Mesendoderm (in vitro differentiated cells): Measurements from ENCODE around the gene RSPH4A.
A peak's percentile ranks its signal among the peaks of the same experiment; 100 is the strongest.
"Not testable (repeated sequence)": the region's sequence is repeated elsewhere in the genome, so short reads cannot be mapped to it uniquely, and the experiment has no call there.

ENCODE experiments used
- DNase-seq: peaks from one replicate; pipeline ENCODE4 v3.0.0; 2013
- H2AK5ac ChIP-seq: 2 replicates; pipeline ENCODE4 v1.6.1; 2013; ENCODE audit warnings: low read length, inconsistent platforms
- H2BK120ac ChIP-seq: 2 replicates; pipeline ENCODE4 v1.6.1; 2013; ENCODE audit warnings: low read depth, mild to moderate bottlenecking, low read length, moderate library complexity, mixed read lengths
- H2BK15ac ChIP-seq: replicated peaks from 2 replicates; pipeline ENCODE4 v1.6.1; 2013; ENCODE audit warnings: low read depth, mild to moderate bottlenecking, moderate library complexity
- H2BK5ac ChIP-seq: 2 replicates; pipeline ENCODE4 v1.6.1; 2013; ENCODE audit warnings: low read length, inconsistent platforms
- H3K18ac ChIP-seq: 2 replicates; pipeline ENCODE4 v1.6.1; 2013; ENCODE audit warnings: mild to moderate bottlenecking, low read length, mixed read lengths
- H3K23ac ChIP-seq: one replicate; pipeline ENCODE4 v1.6.1; 2013; ENCODE audit warnings: low read length
- H3K27ac ChIP-seq: 2 replicates; pipeline ENCODE4 v1.5.1; 2013; ENCODE audit warnings: low read depth, mild to moderate bottlenecking, inconsistent platforms, low read length, moderate library complexity
- H3K27me3 ChIP-seq: 2 replicates; pipeline ENCODE4 v1.6.1; 2013; ENCODE audit warnings: low read length, control low read depth, mild to moderate bottlenecking, inconsistent platforms; ENCODE audit not compliant: insufficient read depth, poor library complexity
- H3K36me3 ChIP-seq: 2 replicates; pipeline ENCODE4 v1.6.1; 2013; ENCODE audit warnings: low read length, inconsistent platforms; ENCODE audit not compliant: control insufficient read depth, insufficient read depth
- H3K4ac ChIP-seq: one replicate; pipeline ENCODE4 v1.6.1; 2013; ENCODE audit warnings: low read depth, mild to moderate bottlenecking, low read length, moderate library complexity
- H3K4me1 ChIP-seq: 2 replicates; pipeline ENCODE4 v1.6.1; 2013; ENCODE audit warnings: low read depth, low read length, inconsistent platforms; ENCODE audit not compliant: control insufficient read depth
- H3K4me2 ChIP-seq: 2 replicates; pipeline ENCODE4 v1.6.1; 2013; ENCODE audit warnings: low read length
- H3K4me3 ChIP-seq: 2 replicates; pipeline ENCODE4 v1.5.1; 2013; ENCODE audit warnings: mild to moderate bottlenecking, low read length
- H3K56ac ChIP-seq: one replicate; pipeline ENCODE4 v1.6.1; 2013; ENCODE audit warnings: low read length
- H3K79me1 ChIP-seq: 2 replicates; pipeline ENCODE4 v1.6.1; 2013; ENCODE audit warnings: low read length, inconsistent platforms
- H3K79me2 ChIP-seq: 2 replicates; pipeline ENCODE4 v1.6.1; 2013; ENCODE audit warnings: mild to moderate bottlenecking, low read length; ENCODE audit not compliant: control insufficient read depth, insufficient read depth
- H3K9ac ChIP-seq: 2 replicates; pipeline ENCODE4 v1.6.1; 2013; ENCODE audit warnings: low read length, inconsistent platforms
- H4K5ac ChIP-seq: one replicate; pipeline ENCODE4 v1.6.1; 2013; ENCODE audit warnings: low read length
- H4K8ac ChIP-seq: one replicate; pipeline ENCODE4 v1.6.1; 2013; ENCODE audit warnings: low read depth, mild to moderate bottlenecking, control low read depth, low read length, moderate library complexity
- WGBS: extraction: QIAGEN DNeasy Blood & Tissue Kit; methylation state at CpG from one replicate; pipeline ENCODE4 v1.1.7; 2013; ENCODE audit warnings: low lambda C conversion rate, missing lambda C conversion rate; ENCODE audit not compliant: insufficient coverage; ENCODE audit errors: extremely low coverage; 5-methylcytosine and 5-hydroxymethylcytosine counted together

RSPH4A gene

DNA sequence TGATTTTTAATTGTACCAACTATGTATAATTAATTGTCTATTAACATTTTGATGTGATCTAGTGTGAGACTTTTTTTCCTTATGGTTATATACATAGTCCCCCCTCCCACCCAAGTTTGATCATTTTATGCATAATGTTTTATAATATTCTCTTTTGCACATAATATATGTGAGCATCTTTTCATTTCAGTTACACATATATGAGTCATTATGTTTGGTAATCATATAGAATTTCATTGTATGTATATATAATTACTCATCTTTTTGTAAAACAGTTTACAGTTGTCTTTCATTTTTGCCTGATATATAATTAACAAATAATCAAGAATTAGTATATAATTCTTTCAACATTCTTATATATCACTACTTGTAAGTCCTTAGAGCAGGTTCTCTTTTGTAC, 30.0 kb upstream of the RSPH4A start:
- no peak overlapping the region for H3K4me2 ChIP-seq
- H2BK5ac ChIP-seq = no peak overlapping the region
- H3K23ac ChIP-seq = no peak overlapping the region
- no peaks in the 10 kb centered on the region for H3K4me1 ChIP-seq
- no peaks in the 10 kb centered on the region for H3K36me3 ChIP-seq
- H3K79me2 ChIP-seq = no peaks in the 10 kb centered on the region
- H4K5ac ChIP-seq = no peak overlapping the region
- H3K56ac ChIP-seq = no peak overlapping the region
- no peak for DNase-seq
- H3K4me3 ChIP-seq = no peak overlapping the region
- no peak overlapping the region for H3K4ac ChIP-seq
- H2AK5ac ChIP-seq = no peak overlapping the region
- no peak overlapping the region for H3K9ac ChIP-seq
- H3K27ac ChIP-seq = no peak overlapping the region
- H2BK15ac ChIP-seq = no peak overlapping the region
- no peaks in the 10 kb centered on the region for H3K79me1 ChIP-seq
- H2BK120ac ChIP-seq = no peak overlapping the region
- no peaks in the 10 kb centered on the region for H3K27me3 ChIP-seq
- no peak overlapping the region for H3K18ac ChIP-seq
- no peak overlapping the region for H4K8ac ChIP-seq

DNA sequence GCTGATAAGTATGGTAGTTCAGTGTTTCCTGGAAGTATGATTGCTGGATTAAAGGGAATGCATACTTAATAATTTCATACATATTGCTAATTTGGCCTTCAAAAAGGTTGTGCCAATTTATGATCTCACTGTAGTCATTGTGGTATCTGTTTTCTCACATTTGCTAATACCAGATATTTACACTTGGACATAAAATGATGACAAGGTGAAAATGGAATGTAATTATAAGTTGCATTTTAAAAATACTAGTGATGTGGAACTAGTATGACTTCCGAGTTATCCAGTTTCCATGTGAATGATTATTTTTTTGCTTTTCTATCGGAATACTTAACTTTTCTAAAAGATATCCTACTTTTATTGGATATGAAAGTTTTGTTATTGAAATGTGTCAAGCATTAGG, 29.5 kb upstream of the RSPH4A start:
- DNase-seq = no peak
- H3K4me1 ChIP-seq = no peaks in the 10 kb centered on the region
- no peak overlapping the region for H3K4me2 ChIP-seq
- H3K9ac ChIP-seq = no peak overlapping the region
- H4K5ac ChIP-seq = no peak overlapping the region
- no peak overlapping the region for H3K4me3 ChIP-seq
- H2BK120ac ChIP-seq = no peak overlapping the region
- no CpG with 5 or more reads among the region's 2 CpGs for whole genome bisulfite sequencing
- no peak overlapping the region for H2BK15ac ChIP-seq
- H3K4ac ChIP-seq = no peak overlapping the region
- H3K27ac ChIP-seq = no peak overlapping the region
- H4K8ac ChIP-seq = no peak overlapping the region
- H3K36me3 ChIP-seq = no peaks in the 10 kb centered on the region
- no peak overlapping the region for H3K18ac ChIP-seq
- H3K23ac ChIP-seq = no peak overlapping the region
- H3K79me2 ChIP-seq = no peaks in the 10 kb centered on the region
- H2AK5ac ChIP-seq = no peak overlapping the region
- H2BK5ac ChIP-seq = no peak overlapping the region
- H3K79me1 ChIP-seq = no peaks in the 10 kb centered on the region
- no peak overlapping the region for H3K56ac ChIP-seq
- no peaks in the 10 kb centered on the region for H3K27me3 ChIP-seq

DNA sequence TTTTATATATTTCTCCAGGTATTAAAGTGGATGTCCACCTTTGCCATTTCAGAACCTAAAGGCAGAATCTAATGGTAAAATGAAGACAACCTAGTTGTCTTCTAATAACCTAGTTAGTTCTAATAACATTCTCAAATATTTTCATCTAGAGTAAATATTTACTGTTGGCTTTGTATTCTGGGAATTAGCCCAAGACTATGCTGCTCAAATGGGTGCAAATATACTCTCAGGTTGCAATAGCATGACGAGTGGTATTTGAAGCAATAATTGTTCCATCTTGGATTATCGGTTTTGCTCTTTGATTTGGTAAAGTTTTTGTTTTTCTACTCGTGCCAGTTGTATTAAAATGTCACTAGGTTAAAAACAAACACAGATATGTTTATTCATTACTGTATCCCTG, 21.0 kb upstream of the RSPH4A start:
- Histone ChIP-seq H3K27ac (no peak overlapping the region), H3K4ac (no peak overlapping the region), H2AK5ac (no peak overlapping the region), H3K36me3 (no peaks in the 10 kb centered on the region), H4K5ac (no peak overlapping the region), H3K4me1 (no peaks in the 10 kb centered on the region), H3K4me2 (no peak overlapping the region), H3K9ac (no peak overlapping the region), H2BK15ac (no peak overlapping the region), H2BK5ac (no peak overlapping the region), H3K27me3 (no peaks in the 10 kb centered on the region), H3K18ac (no peak overlapping the region), H2BK120ac (no peak overlapping the region), H3K23ac (no peak overlapping the region), H3K4me3 (no peak overlapping the region), H3K79me2 (no peaks in the 10 kb centered on the region), H4K8ac (no peak overlapping the region), H3K56ac (no peak overlapping the region), H3K79me1 (no peaks in the 10 kb centered on the region)
- no peak for DNase-seq
- no CpG with 5 or more reads among the region's 3 CpGs for WGBS

DNA sequence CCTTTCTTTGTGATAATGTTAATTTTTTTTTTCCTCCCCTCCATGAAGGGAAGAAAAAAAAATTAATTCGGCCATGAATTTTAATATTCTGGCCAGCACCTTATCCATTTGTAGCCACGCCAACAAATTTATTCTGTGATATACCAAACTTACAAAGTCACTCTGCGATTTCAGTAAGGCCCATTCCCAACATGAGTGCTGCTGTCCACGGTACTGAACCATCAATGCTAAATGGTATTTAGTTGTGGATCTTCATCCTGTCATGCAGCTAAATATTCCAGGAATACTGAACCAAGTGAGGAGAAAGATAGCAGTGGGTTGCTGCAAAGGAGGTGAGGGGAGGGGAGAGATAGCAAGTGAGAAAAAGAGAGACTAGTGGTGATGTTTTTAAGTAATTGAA, 19.5 kb upstream of the RSPH4A start:
- no peak overlapping the region for H3K4me2 ChIP-seq
- no peak overlapping the region for H2BK15ac ChIP-seq
- no peaks in the 10 kb centered on the region for H3K4me1 ChIP-seq
- H2BK5ac ChIP-seq = no peak overlapping the region
- H4K8ac ChIP-seq = no peak overlapping the region
- no peak overlapping the region for H3K18ac ChIP-seq
- H3K36me3 ChIP-seq = no peaks in the 10 kb centered on the region
- H3K79me1 ChIP-seq = no peaks in the 10 kb centered on the region
- H2AK5ac ChIP-seq = no peak overlapping the region
- no peaks in the 10 kb centered on the region for H3K79me2 ChIP-seq
- H3K4me3 ChIP-seq = no peak overlapping the region
- WGBS = no CpG with 5 or more reads among the region's 4 CpGs
- H3K27me3 ChIP-seq = no peaks in the 10 kb centered on the region
- no peak overlapping the region for H3K56ac ChIP-seq
- H4K5ac ChIP-seq = no peak overlapping the region
- no peak overlapping the region for H3K27ac ChIP-seq
- no peak overlapping the region for H3K4ac ChIP-seq
- H3K23ac ChIP-seq = no peak overlapping the region
- no peak overlapping the region for H2BK120ac ChIP-seq
- DNase-seq = peak; percentile 31
- H3K9ac ChIP-seq = no peak overlapping the region

DNA sequence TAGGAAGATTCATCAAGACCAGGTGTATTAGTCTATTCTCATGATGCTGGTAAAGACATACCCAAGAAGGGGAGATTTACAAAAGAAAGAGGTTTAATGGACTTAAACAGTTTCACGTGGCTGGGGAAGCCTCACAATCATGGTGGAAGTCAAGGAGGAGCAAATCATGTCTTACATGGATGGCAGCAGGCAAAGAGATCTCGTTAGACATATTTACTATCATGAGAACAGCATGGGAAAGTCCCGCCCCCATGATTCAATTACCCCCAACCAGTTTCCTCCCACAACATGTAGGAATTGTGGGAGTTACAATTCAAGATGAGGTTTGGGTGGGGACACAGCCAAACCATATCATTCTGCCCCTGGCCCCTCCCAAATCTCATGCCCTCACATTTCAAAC, 12.4 kb upstream of the RSPH4A start:
- H3K36me3 ChIP-seq, H3K79me2 ChIP-seq, H3K79me1 ChIP-seq, DNase-seq, H3K4ac ChIP-seq, H4K5ac ChIP-seq, H2BK15ac ChIP-seq, H3K4me1 ChIP-seq, H2BK5ac ChIP-seq, H3K23ac ChIP-seq, H3K9ac ChIP-seq, H3K18ac ChIP-seq, H3K27ac ChIP-seq, H3K27me3 ChIP-seq, H3K4me2 ChIP-seq, H2AK5ac ChIP-seq, H3K56ac ChIP-seq, H2BK120ac ChIP-seq, H4K8ac ChIP-seq, H3K4me3 ChIP-seq: not testable (repeated sequence)
- no CpG with 5 or more reads among the region's 3 CpGs for WGBS

DNA sequence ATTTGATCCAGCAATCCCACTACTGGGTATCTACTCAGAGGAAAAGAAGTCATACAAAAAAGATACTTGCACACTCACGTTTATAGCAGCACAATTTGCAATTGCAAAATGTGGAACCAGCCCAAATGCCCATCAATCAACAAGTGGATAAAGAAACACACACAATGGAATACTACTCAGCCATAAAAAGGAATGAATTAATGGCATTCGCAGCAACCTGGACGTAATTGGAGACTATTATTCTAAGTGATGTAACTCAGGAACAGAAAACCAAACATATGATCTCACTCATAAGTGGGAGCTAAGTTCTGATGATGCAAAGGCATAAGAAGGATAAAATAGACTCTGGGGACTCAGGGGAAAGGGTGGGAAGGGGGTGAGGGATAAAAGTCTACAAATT, 11.4 kb upstream of the RSPH4A start:
- not testable (repeated sequence) for H3K18ac ChIP-seq, H3K27me3 ChIP-seq, H3K9ac ChIP-seq, H3K23ac ChIP-seq, H3K4me3 ChIP-seq, H3K79me1 ChIP-seq, H2BK120ac ChIP-seq, H2AK5ac ChIP-seq, H4K5ac ChIP-seq, H3K27ac ChIP-seq, H3K4ac ChIP-seq, H2BK5ac ChIP-seq, H3K56ac ChIP-seq, H3K36me3 ChIP-seq, DNase-seq, H2BK15ac ChIP-seq, H3K4me1 ChIP-seq, H3K79me2 ChIP-seq, H4K8ac ChIP-seq, H3K4me2 ChIP-seq
- no CpG with 5 or more reads among the region's 3 CpGs for WGBS
